Fibroblast of villous mesenchyme (primary cell): ENCODE measurements around the gene CREB1. TPM values are rescaled to one million over a fixed set of nuclear protein-coding genes. Genes with fewer than 3 reads are reported as not detected.
"Not testable (repeated sequence)": the region's sequence is repeated elsewhere in the genome, so short reads cannot be mapped to it uniquely, and the experiment has no call there.

ENCODE experiments used
- DNase-seq: peaks from one replicate; pipeline ENCODE4 v3.0.0-alpha.2; 2010; ENCODE audit warnings: low read depth
- H3K4me3 ChIP-seq: 2 replicates; pipeline ENCODE4 v1.5.1; 2011; ENCODE audit warnings: low read depth, mild to moderate bottlenecking, low read length
- CTCF ChIP-seq: IDR thresholded peaks from 2 replicates; pipeline ENCODE4 v1.5.1; 2012; ENCODE audit warnings: low read depth, mild to moderate bottlenecking, low read length; ENCODE audit not compliant: insufficient read depth
- total RNA-seq: library from RNA; depleted of rRNA; stranded (reverse); fragments of >200 nt; gene quantifications from 2 replicates; pipeline ENCODE4 v1.2.3, GENCODE V29; 2012

Gene CREB1
- total RNA-seq, 1 donor, result 32.4 TPM

- TF ChIP-seq CTCF, result no peak
- H3K4me3 ChIP-seq, result no peak overlapping the region
- DNase-seq, result no peak
Measured at GRCh38 chr2:207492461-207492860, 37.3 kb upstream of the CREB1 start.

GRCh38 chr2:207494137-207494536 lies 35.6 kb upstream of the CREB1 start:
- DNase-seq, result no peak
- no peak for TF ChIP-seq CTCF
- H3K4me3 ChIP-seq, result no peak overlapping the region

GRCh38 chr2:207496936-207497335 lies 32.8 kb upstream of the CREB1 start:
- not testable (repeated sequence) for H3K4me3 ChIP-seq, DNase-seq

- TF ChIP-seq CTCF, result no peak
- DNase-seq, result no peak
- H3K4me3 ChIP-seq, result no peak overlapping the region
Measured at GRCh38 chr2:207497596-207497995, 32.2 kb upstream of the CREB1 start.

- no peak for DNase-seq
- no peak for TF ChIP-seq CTCF
- H3K4me3 ChIP-seq, result no peak overlapping the region
Measured at GRCh38 chr2:207498427-207498826, 31.3 kb upstream of the CREB1 start.

GRCh38 chr2:207499114-207499513 lies 30.6 kb upstream of the CREB1 start:
- H3K4me3 ChIP-seq, result no peak overlapping the region
- peak; percentile 30 for DNase-seq
- no peak for TF ChIP-seq CTCF

- H3K4me3 ChIP-seq, result no peak overlapping the region
- no peak for TF ChIP-seq CTCF
- no peak for DNase-seq
Measured at GRCh38 chr2:207501802-207502576, 27.8 kb upstream of the CREB1 start.
